LNCAP (cell line): ENCODE measurements around the gene KCTD7.

Source experiments
- CTCF ChIP-seq: fragments of 450-650 bp; IDR thresholded peaks from 2 replicates; pipeline ENCODE4 v1.5.1; 2017; ENCODE audit warnings: mild to moderate bottlenecking

The KCTD7 gene

GRCh38 chr7:66630531-66630930 is 1.9 kb downstream of the KCTD7 start:
- TF ChIP-seq CTCF: no peak

GRCh38 chr7:66631471-66631870 is 2.8 kb downstream of the KCTD7 start:
- no peak for TF ChIP-seq CTCF

- TF ChIP-seq CTCF: no peak
Measured at GRCh38 chr7:66634816-66635215, 6.1 kb downstream of the KCTD7 start.

DNA sequence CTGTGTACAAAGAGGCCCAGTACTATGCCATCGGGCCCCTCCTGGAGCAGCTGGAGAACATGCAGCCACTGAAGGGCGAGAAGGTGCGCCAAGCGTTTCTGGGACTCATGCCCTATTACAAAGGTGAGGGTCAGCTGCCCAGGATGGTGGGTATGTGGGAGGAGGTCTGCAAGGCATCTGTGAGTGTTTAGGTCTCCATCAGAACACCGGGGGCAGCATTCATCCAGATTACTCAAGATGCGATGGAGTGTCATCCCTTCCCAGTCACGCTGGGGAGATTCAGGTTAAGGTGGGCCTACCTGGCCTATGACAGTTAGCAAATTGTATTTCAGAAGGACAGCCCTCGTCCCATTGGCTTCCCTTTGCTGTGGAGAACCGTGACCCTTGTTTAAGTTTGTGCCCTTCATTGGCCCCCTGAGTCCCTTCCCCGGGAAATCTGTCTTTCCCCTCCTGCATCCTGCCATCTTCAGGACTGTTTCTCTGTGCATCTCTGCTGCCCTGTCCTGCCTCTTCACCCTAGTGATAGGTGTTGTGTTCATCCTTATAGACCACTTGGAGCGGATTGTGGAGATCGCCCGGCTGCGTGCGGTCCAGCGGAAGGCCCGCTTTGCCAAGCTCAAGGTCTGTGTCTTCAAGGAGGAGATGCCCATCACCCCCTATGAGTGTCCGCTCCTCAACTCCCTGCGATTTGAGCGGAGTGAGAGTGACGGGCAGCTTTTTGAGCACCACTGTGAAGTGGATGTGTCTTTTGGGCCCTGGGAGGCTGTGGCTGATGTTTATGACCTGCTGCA is 9.8 kb downstream of the KCTD7 start:
- no peak for TF ChIP-seq CTCF

- no peak for TF ChIP-seq CTCF
Measured at GRCh38 chr7:66639773-66640172, 11.1 kb downstream of the KCTD7 start.

DNA sequence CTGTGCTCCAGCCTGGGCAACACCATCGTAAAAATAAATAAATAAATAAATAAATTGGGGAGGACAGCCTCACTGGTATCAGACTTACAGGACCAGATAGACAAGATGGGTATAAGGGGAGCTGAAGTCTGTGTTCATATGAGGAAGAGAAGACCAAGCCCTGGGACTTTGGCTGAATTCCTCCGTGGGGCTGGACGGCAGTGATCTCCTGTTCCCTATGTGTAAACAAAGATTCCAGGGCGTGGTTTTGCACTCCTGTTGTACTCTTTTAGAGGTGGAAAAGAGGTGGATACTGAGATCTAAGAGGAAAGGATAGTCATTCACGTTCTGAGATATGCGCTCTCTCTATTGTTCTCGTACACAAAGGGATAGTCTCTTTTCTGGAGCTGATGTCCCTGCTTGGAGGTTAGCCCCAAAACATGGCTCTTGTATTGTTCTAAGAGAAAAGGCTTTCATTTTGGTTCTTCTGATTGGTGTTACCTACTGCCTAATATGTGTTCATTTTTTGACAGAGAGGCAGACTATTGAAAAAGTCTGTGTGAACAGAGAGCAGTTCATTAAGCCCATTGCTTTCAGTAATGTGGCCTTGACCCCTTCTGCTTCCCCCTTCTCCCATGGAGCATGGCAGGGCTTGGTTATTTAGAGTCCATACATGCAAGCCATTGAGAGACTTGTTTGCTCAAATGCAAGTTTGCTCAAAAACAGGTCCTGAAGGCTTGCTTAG is 12.3 kb downstream of the KCTD7 start:
- TF ChIP-seq CTCF: no peak

GRCh38 chr7:66641526-66641871 is 12.8 kb downstream of the KCTD7 start:
- TF ChIP-seq CTCF: no peak
